Panc1 (cell line): ENCODE results near the gene CAMK2A.

ENCODE experiments used
- POLR2AphosphoS5 ChIP-seq: IDR thresholded peaks from 2 replicates; pipeline ENCODE4 v1.6.1; 2012; ENCODE audit warnings: mild to moderate bottlenecking, low read depth, low read length, moderate library complexity
- SIN3A ChIP-seq: IDR thresholded peaks from 2 replicates; pipeline ENCODE4 v1.6.1; 2012; ENCODE audit warnings: low read depth, mild to moderate bottlenecking, low read length, moderate library complexity, borderline replicate concordance; ENCODE audit not compliant: insufficient read depth
- TCF7L2 ChIP-seq: IDR thresholded peaks from 2 replicates; pipeline ENCODE4 v1.6.1; 2011; ENCODE audit warnings: mild to moderate bottlenecking, low read depth, low read length, inconsistent platforms
- TF ChIP-seq, protein P1 (sequence below): fragments of 450-650 bp; IDR thresholded peaks from 2 replicates; pipeline ENCODE4 v1.5.1; 2017; ENCODE audit warnings: mild to moderate bottlenecking
- TF ChIP-seq, protein P2 (sequence below), 2 experiments: IDR thresholded peaks; 2 replicates each; pipeline ENCODE4 v1.6.1; 2011 to 2012; ENCODE audit warnings: low read depth in 2 of 2, control low read depth in 1 of 2, low read length in 1 of 2, mild to moderate bottlenecking in 1 of 2, moderate library complexity in 1 of 2; ENCODE audit not compliant: insufficient read depth in 1 of 2

DNA sequence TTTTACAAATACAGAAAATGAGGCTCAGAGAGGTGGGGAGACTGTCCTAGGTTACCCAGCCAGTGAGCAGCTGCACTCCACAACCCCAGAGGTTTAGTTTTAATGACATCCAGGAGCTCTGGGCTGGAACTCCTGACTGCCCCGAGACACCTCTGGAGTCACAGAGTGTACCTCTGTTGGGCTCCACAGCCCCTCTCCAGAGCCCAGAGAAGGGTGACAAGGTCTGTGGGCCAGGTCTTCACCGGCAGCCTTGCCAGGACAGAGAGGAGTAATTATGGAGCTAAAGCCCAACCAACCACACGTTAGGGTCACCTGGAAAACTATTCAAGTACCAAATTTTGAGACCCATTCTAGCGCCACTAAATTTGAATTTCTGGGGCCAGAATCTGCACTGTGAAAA, 111.9 kb downstream of the CAMK2A start:
- TF ChIP-seq, protein P1, sequence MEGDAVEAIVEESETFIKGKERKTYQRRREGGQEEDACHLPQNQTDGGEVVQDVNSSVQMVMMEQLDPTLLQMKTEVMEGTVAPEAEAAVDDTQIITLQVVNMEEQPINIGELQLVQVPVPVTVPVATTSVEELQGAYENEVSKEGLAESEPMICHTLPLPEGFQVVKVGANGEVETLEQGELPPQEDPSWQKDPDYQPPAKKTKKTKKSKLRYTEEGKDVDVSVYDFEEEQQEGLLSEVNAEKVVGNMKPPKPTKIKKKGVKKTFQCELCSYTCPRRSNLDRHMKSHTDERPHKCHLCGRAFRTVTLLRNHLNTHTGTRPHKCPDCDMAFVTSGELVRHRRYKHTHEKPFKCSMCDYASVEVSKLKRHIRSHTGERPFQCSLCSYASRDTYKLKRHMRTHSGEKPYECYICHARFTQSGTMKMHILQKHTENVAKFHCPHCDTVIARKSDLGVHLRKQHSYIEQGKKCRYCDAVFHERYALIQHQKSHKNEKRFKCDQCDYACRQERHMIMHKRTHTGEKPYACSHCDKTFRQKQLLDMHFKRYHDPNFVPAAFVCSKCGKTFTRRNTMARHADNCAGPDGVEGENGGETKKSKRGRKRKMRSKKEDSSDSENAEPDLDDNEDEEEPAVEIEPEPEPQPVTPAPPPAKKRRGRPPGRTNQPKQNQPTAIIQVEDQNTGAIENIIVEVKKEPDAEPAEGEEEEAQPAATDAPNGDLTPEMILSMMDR, result no peak
- TF ChIP-seq POLR2AphosphoS5, result no peak
- TF ChIP-seq, protein P2, sequence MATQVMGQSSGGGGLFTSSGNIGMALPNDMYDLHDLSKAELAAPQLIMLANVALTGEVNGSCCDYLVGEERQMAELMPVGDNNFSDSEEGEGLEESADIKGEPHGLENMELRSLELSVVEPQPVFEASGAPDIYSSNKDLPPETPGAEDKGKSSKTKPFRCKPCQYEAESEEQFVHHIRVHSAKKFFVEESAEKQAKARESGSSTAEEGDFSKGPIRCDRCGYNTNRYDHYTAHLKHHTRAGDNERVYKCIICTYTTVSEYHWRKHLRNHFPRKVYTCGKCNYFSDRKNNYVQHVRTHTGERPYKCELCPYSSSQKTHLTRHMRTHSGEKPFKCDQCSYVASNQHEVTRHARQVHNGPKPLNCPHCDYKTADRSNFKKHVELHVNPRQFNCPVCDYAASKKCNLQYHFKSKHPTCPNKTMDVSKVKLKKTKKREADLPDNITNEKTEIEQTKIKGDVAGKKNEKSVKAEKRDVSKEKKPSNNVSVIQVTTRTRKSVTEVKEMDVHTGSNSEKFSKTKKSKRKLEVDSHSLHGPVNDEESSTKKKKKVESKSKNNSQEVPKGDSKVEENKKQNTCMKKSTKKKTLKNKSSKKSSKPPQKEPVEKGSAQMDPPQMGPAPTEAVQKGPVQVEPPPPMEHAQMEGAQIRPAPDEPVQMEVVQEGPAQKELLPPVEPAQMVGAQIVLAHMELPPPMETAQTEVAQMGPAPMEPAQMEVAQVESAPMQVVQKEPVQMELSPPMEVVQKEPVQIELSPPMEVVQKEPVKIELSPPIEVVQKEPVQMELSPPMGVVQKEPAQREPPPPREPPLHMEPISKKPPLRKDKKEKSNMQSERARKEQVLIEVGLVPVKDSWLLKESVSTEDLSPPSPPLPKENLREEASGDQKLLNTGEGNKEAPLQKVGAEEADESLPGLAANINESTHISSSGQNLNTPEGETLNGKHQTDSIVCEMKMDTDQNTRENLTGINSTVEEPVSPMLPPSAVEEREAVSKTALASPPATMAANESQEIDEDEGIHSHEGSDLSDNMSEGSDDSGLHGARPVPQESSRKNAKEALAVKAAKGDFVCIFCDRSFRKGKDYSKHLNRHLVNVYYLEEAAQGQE (IDR thresholded peaks at IDR 0.05; ENCODE audit: insufficient read depth in 1 of 2, low read depth in 2 of 2, low read length in 1 of 2), result no peak
- TF ChIP-seq SIN3A, result no peak
- TF ChIP-seq TCF7L2, result no peak
